Vagina (tissue), 2 donors: ENCODE results near the gene C4orf46.

Experiments
- CTCF ChIP-seq, 3 experiments: fragments of 450-650 bp in 2 of 3; fragments of 200-600 bp in 1 of 3; sonication (generic) in 1 of 3; IDR thresholded peaks; one replicate each; pipeline ENCODE4 v1.5.1; 2017 to 2019; ENCODE audit warnings: antibody characterized with exemption in 3 of 3, mild to moderate bottlenecking in 2 of 3, moderate library complexity in 2 of 3
- POLR2A ChIP-seq, 2 donors: fragments of 450-650 bp; IDR thresholded peaks; one replicate each; pipeline ENCODE4 v1.6.1; 2017; ENCODE audit warnings: antibody characterized with exemption in 2 of 2, mild to moderate bottlenecking in 2 of 2, moderate library complexity in 2 of 2
- POLR2AphosphoS5 ChIP-seq, 2 donors: sonication (generic); formaldehyde crosslinking; IDR thresholded peaks; one replicate each; pipeline ENCODE4 v1.9.0; 2017; ENCODE audit warnings: antibody characterized with exemption in 2 of 2, mild to moderate bottlenecking in 2 of 2, low read depth in 1 of 2; ENCODE audit not compliant: insufficient read depth in 1 of 2

GRCh38 chr4:158617956-158618355 lies 53.7 kb downstream of the C4orf46 start:
- TF ChIP-seq CTCF (IDR thresholded peaks at IDR 0.05) (no peak), POLR2A (IDR thresholded peaks at IDR 0.05) (no peak), POLR2AphosphoS5 (IDR thresholded peaks at IDR 0.05; ENCODE audit: insufficient read depth in 1 of 2, low read depth in 1 of 2) (no peak)
